GM18861 (cell line): ENCODE measurements around the gene DLL1.

Experiments
- ATAC-seq: cut with Tn5 transposase; IDR thresholded peaks from one replicate; pipeline ENCODE4 v1.9.1; 2021; ENCODE audit not compliant: unreplicated experiment

Gene DLL1

DNA sequence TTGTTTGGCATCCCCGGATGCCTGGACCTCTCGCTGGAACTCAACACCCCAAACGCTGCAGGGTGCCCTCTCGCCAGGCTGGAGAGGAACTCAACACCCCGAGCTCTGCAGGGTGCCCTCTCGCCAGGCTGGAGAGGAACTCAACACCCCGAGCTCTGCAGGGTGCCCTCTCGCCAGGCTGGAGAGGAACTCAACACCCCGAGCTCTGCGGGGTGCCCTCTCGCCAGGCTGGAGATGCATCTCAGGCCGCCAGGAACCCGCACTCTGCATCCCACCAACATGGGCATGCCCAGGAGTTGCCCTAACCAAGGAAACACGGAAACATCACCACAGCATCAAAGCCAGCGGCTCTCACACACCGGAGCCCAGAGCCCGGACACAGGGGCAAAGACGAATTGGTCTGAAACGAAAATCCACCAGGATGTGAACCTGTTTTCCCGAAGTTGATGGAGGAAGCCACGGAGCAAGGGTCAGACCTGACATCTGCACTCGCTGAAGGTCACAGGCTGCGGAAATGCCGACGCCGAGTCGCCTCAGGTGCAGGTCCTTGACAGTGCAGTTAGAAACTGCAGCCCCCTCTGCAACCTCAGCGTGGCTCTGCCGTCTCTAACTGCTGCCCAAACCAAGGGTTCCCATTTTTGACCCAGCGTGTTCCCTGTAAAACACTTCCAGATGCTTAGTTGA lies 37.5 kb downstream of the DLL1 start:
- ATAC-seq, result no peak

DNA sequence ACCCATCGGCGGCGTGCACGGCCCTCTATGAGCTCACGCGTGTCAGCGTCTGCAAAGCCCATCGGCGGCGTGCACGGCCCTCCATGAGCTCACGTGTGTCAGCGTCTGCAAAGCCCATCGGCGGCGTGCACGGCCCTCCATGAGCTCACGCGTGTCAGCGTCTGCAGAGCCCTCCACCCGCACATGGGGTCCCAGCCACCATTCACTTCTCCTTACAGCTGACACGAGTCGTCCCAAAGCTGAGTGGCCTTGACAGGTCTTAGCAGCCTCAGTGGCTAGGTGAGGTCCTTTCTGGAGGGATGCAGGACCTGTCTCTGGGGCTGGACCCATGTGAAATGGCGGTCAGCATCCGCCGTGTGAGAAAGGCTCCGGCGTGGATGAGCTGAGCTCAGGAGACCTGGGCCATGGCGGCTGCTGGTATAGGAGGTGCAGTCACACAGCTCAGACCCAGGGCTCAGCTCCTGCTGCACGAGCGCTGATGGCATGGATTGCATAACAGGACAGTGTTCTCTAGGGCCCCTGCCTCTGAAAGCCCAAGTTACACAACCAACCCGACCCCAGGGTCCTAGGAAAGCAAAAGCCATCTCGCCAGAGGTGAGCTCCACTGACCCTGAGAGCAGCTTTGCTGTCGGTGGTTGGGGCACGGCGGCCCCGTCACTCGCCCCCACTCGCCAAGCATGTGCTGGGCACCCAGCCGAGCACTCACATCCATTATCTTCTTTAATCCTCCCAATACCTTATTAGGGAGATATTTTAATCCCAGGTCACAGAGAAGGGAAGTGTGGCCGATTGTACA lies 38.9 kb downstream of the DLL1 start:
- no peak for ATAC-seq

DNA sequence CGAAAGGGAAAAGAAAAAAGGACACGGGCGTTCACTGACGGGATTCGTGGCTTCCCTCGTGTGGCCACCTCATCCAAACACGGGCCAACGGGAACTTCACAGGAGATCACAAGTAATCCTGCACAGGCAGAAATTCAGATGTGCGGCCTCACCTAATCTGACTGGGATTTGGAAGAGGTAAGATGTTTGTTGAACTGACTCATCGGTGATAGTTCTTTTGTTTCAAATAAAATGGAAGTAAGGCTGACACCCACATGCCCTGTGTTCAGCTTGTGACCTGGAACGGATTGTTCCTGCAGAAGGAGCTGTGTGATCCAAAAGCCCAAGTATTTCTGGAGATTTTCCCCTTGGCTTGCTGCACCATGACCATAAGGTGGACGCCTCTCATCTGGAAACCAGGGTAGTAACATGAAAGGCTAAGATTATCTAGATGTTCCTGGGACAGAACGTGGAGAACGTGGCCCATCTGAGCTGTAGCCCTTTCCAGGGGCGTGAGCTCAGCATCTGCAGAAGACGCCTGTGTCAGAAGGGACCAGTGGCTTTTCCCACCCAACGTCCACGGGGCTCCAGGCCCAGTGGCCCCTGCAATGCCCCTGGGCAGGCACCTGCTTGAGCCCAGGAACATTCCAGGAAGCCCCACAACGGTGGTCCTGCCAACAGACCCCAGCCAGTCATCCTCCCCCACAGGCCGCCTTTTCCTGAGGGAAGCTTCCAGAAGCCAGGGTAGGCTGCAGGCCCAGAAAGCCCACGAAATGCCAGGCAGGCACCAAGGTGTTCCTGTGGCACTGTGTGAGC lies 39.7 kb downstream of the DLL1 start:
- ATAC-seq, result no peak

DNA sequence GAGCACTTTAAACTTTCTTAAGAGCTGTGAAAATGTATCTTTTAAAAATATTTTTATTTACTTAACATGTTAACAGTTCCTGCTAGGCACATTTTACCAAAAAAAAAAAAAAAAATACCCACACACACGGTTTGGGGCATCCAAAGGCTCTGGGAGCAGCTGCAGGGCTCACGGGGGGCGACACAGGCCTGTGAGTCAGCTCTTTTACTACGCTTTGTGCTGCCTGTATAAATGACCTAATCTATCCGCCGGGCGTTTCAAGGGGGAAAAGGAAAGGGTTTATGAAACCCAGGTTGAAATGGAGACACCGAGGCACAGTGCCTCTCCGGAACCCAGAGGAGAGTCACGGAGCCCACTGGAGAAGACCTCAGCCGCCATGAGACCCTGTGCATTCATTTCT lies 40.4 kb downstream of the DLL1 start:
- ATAC-seq, result no peak

DNA sequence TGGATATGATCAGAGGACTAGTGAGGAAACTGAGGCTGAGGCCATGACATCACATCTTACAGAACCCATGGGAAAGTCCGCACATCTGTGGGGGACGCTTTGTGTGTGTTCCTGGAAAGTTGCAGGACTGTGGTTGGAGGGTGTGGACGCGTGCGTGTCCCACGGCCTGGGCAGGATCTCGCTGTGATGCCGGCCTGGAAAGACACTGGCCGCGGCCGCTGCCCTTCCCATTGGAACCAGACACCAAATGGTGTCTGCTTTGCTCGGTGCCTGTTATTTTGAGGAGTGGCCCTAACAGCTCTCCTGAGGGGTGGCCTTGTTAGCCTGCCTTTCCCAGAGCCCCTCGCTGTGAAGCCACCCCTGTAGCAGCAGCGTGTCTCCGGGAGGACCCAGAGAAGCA lies 41.1 kb downstream of the DLL1 start:
- ATAC-seq, result no peak

DNA sequence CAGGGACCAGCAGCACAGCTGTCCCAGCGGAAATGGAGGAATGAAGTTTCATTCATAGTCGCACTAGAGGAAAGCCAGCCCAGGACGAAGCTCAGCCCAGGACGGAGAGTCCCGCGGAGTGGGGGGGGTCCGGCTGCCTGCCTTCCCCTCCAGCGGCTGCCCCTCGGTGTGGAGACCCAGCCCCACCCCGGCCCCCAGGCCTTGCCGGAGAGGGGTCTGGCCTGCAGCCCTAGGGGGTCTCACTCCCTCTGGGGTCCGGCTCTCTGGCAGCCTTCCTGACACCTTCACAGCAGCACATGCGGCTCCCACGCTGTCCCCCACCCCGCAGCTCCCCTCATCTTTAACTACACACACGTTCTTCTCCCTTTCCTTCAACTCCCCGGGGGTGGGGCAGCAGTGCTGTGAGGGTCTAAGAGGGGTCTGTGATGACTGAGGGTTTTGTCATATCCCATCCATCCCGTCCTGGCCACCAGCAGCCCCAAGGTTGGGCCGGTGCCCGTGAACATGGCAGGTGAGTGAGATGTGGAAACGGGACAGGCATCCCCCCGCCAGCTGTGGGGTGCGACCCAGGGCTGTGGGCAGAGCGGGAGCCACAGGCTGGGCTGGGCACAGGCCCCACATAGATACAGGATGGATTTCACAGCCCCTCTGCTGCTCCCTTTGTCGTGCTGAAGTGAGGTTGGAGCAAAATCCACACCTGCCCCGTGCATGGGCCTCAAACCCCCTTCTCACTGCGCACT lies 41.8 kb downstream of the DLL1 start:
- ATAC-seq, result no peak

DNA sequence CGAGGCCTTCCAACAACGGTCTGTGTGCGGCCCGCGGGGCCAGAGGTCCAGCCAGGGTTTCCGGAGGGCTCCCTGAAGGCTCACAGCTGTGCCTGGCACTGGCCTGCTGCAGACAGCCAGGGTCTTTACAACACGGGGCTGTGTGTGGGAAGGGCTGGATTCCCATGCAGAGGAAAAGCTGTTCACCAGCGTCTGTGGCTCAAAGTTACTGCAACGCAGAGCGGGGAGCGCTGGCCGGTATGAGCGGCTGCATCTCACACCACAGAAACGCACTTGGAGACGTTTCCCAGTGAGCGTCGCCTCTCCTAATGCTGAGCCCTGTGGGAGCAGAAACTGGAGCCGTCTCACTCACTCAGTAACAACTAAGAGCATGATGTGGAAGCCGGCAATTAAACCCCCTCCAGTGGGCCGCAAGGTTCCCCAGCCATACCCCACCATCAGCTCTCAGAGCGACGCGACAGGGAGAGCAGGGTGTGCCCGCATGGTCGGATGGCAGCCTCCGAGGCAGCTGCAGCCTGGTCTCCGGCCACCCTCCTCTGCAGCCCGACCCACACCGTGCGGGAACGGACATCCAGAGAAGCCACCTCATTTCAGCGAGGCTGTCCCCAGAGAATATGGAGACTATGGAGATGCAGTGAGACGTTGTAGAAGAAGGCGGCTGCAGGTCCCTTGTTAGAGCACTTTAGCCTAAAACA lies 42.6 kb downstream of the DLL1 start:
- ATAC-seq, result no peak

DNA sequence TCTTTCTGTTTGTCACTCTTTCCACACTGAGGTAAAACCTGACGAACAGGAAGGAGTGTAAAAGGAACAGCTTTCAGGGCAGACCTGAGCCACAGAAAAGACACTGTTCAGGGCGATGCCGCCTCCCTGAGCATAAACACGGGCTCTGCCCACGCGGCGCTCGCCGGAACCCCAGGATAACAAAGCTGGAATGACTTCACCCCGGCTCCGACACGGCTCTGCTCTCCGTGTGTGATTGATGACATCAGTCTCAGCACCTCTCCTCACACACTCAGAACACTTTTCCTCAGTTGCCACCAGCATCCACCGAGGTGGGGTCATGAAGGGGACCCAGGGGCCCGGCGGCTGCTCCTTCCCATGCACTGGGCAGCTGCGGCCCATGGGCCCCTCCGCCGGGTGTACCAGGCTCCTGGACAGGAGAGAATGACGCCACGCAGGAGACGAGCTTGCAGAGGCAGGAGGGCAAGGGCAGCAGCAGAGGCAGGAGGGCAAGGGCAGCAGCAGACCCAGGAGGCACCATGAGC lies 43.6 kb downstream of the DLL1 start:
- ATAC-seq, result no peak

DNA sequence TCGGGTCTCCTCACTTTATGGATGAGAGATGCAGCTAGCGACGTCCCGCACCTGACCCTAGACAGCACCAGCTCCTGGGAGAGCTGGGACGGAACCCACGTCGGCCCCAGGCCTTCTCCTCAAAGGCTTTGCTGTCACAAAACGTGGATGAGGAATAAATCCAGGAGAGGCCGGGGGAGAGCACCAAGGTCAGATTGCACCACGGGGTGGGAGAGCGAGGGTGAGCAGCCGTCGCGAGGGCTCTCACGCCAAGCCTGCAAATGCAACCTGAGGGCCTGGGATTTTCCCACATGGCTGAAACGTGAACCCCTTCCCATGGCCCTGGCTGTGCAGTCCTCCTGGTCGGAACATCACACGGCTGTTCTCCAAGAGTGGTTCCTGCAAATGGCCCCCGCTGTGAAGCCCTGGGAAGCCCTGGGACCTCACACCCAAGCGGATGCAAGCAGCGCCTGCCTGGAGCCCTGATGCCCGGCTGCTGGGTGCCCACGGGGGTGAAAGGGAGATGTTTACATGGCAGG lies 45.3 kb downstream of the DLL1 start:
- ATAC-seq, result no peak

DNA sequence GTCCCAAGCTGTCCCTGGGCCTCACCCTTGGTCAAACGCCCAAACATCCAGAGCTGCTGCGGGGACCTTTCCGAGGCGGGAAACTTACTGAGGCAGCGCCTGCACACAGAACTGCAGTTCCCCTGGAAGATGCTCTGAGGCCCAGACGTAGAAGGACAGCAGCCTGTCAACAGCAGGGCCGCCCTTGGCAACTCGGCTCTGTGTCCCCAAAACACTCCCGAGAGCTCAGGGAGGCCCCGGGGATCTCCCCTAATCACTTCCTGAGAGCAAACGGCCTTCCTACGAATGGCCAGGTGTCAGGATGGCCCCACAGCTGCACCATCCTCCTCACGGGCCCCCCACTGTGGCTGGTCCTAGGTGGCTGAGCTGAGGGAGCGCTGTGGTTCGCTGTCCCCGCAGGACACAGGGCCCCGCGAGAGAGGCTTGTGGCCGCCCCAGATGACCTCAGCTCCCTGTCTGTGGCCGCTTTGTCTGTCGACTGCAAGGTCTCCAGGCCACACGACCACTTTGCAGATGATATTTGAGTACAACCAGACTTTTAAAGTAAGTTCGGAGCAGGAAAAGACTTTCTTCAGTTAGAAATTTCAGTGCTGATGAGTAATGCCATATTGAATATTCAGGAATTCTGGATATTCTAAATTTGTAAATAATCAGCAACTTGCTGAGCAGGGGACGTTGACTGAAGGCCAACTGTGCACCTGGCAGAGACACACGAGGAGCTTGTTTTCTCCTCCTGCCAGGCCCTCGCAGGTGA lies 46.0 kb downstream of the DLL1 start:
- ATAC-seq, result no peak

DNA sequence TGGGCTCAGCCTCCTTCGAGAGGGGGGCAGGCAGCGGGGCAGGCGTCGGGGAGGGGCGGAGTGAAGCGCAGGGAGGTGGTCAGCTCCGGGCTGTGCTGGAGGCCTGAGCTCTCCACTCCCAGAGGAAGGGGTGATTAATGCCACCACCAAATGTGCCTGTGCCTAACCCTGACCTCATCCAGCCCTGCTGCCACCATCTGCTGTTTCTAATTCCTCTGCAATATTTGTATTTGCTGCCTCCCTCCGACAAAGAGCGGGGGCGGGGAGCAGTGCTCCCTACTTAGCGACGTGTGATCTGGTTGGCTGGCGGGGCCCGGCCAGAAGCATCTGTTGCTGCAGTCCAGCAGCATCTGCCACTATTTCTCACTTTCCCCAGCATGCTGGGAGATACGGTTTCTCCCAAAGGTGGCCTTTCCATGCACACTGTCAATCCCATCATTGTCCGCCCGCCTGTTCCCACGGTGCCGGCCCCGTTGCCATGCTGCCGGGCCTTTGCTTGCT lies 47.0 kb downstream of the DLL1 start:
- no peak for ATAC-seq

DNA sequence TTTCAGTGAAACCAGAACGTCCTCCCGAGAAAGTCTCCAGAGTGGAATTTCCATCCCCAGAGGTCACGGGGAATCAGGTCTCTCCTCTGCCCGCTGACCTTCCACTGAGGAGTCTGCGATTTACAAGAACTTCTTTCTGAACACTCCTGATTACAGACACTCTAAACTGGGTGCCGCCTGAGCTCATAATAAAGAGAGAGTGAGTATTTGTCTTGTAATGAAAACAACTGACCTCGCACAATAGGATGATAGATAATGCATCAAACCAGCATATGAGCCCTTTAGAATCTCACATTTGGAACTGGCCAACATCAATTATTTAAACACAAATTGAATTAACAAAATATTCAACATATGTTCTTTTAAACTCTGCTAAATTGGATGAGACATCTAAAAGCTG lies 47.5 kb downstream of the DLL1 start:
- no peak for ATAC-seq

DNA sequence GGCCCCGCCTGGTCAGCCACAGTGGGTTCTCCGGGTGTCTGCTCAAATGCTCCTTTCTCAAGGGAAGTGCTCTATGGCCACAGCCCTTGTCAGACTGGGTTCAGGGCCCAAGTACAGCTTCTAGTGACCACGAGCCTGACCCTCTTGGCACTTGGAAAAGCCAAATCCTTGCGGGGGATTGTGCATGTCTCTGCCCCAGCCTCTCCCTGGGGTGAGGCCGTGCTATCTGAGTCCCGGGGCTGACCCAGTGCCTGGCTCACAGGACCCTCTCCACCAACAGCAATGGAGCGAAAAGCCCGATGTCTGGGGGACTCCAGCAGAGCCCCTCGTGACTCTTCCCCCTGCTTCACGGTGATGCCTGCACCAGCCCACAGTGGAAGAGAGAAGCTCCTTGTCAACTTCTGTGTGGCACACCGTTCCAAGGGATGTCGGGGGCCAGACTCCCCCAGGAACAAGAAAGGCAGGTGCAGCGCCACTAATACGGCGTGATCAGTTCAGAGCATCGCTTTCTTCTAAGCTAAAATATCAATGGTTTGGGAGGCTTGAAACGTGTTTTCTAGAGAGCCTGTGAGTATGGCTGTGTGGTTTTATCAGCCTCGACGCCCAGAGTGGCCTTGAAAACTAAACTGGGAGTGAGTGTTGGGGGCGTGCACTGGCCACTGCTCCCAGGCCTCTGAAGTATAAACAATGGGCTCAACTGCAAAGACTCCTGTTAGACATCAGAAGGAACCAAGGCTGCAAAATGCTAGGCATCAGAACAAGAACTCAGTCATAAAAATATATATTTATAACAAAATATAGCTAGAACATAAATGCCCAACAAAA lies 51.9 kb downstream of the DLL1 start:
- ATAC-seq, result no peak

DNA sequence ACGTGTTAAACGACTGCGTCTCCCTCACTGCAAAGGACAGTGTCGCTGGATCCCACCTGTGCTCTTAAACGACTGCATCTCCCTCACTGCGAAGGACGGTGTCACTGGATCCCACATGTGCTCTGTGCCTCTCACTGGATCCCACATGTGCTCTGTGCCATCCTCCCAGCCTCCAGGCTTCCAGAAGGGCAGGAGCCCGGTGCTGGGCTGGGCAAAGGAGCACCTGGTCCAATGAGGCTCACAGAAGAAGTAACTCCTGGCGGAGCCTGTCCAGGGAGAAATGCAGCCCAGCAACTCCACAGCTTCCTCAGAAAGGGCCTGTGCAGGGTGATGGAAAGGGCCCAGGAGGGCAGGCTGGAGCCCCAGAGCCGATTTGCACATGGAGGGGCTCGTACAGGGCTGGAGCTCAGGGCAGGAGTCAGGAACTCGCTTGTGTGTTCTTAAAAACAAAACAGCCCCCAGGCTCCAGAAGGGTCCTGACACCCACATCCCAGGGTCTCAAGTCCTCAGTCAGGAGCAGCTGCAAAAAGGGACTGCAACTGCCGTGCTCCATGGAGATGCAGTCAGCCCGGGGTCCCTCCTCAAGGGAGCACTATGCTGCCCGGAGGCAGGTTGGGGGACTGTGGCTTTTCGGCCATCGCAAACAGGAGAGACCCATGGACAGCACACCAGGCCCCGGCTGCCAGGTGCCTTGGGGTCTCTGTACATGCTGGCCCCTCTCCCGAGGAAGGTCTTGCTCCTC lies 52.7 kb downstream of the DLL1 start:
- ATAC-seq, result no peak

DNA sequence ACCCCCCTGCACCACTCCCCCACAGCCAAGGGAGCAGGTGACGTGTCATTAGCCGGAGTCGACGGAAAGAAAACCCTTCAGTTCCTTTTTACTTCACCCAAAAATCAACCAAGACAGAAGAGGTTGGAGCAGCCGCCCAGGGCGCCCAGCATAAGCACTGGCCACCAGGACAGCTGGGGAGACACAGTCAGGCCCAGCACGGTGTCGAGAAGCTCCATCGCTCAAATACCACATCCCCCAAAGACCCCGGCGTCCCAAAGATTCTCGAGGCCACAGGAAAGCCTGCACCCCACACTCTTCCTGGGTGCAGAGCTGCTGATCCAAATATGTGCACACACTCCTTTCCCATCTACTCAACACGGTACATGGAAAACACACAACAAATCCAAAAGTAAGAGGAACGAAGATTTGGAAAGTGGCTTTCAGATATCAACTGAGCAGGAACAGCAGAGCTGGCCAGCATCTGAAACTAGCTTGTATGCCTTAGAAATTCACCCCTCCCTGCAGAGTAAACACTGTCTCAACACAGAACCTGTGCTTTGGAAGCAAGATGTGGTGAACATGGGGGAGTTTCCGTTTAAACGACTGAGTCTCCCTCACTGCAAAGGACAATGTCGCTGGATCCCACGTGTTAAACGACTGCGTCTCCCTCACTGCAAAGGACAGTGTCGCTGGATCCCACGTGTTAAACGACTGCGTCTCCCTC lies 54.6 kb downstream of the DLL1 start:
- no peak for ATAC-seq

DNA sequence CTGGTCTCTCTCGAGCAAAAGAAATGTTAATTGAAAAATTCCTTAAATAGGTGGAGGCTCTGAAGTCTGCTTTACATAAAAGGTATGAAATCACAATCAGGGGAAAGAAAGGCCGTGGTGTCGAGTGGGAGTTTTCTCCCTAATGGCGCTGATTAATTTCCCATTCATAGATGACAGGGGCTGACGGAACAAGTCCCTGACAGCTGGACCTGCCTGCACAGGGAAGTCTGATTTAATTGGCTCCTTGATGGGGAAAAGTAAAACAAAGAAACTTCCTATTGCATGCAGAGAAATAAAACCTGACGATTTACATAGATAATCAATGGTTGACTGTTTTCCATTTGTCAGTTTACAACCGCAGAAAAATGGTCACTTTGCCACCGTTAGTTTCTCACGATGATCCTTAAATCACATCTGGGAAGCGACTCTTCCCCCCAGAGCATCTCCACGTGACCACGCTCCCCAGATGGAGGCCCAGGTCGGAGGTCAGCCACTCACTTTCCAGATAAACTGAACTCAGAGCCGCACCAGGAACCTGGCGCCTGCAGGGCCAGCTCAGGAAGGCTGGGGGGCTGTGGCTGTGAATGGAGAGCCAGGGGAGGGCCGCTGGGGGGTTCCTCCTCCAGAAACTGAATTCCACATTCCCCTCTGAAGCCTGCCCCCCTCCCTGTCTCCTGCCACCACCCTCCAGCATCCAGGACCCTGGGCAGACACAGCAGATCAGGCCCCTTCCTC lies 55.3 kb downstream of the DLL1 start:
- no peak for ATAC-seq
